ENCODE results near the gene CIAPIN1. TPM values are rescaled to one million over a fixed set of nuclear protein-coding genes. Genes with fewer than 3 reads are reported as not detected.

CIAPIN1 gene
- total RNA-seq, 1 donor from 2014 or later: 31.2 TPM

GRCh38 chr16:57395026-57395425 is 52.2 kb downstream of the CIAPIN1 start:
- no peak for TF ChIP-seq CTCF (IDR thresholded peaks at IDR 0.05)
- DNase-seq (no peak), ATAC-seq (no peak)
- no peak overlapping the region for H3K27ac ChIP-seq
- H3K9me3 ChIP-seq: no peaks in the 10 kb centered on the region
- peaks cover 6% of the 10 kb centered on the region for H3K4me1 ChIP-seq
- H3K4me3 ChIP-seq: no peak overlapping the region
- no peaks in the 10 kb centered on the region for H3K36me3 ChIP-seq
- intact Hi-C loops (cut with DNase I): no loop called here
- H3K27me3 ChIP-seq: no peaks in the 10 kb centered on the region

GRCh38 chr16:57394444-57394843 is 52.7 kb downstream of the CIAPIN1 start:
- Histone ChIP-seq H3K36me3 (no peaks in the 10 kb centered on the region), H3K27me3 (no peaks in the 10 kb centered on the region), H3K4me1 (peaks cover 6% of the 10 kb centered on the region), H3K9me3 (no peaks in the 10 kb centered on the region), H3K27ac (no peak overlapping the region), H3K4me3 (no peak overlapping the region)
- DNase-seq: no peak
- peak; percentile 46 for ATAC-seq
- intact Hi-C loops (cut with DNase I): no loop called here
- TF ChIP-seq CTCF (IDR thresholded peaks at IDR 0.05): no peak

GRCh38 chr16:57392694-57393093 is 54.5 kb downstream of the CIAPIN1 start:
- TF ChIP-seq CTCF (IDR thresholded peaks at IDR 0.05): no peak
- intact Hi-C loops (cut with DNase I): no loop called here
- Histone ChIP-seq H3K27me3 (no peaks in the 10 kb centered on the region), H3K9me3 (no peaks in the 10 kb centered on the region), H3K36me3 (no peaks in the 10 kb centered on the region), H3K4me3 (no peak overlapping the region), H3K27ac (no peak overlapping the region), H3K4me1 (peaks cover 12% of the 10 kb centered on the region)
- DNase-seq: no peak
- no peak for ATAC-seq

GRCh38 chr16:57391708-57392107 is 55.5 kb downstream of the CIAPIN1 start:
- no peak for TF ChIP-seq CTCF (IDR thresholded peaks at IDR 0.05)
- Histone ChIP-seq H3K4me1 (peaks cover 15% of the 10 kb centered on the region), H3K9me3 (no peaks in the 10 kb centered on the region), H3K4me3 (no peak overlapping the region), H3K27ac (no peak overlapping the region), H3K27me3 (no peaks in the 10 kb centered on the region), H3K36me3 (no peaks in the 10 kb centered on the region)
- intact Hi-C loops (cut with DNase I): no loop called here
- ATAC-seq (no peak), DNase-seq (no peak)

- Histone ChIP-seq H3K9me3 (no peaks in the 10 kb centered on the region), H3K4me3 (no peak overlapping the region), H3K27me3 (no peaks in the 10 kb centered on the region), H3K36me3 (no peaks in the 10 kb centered on the region), H3K4me1 (peaks cover 18% of the 10 kb centered on the region), H3K27ac (no peak overlapping the region)
- ATAC-seq (no peak), DNase-seq (no peak)
- TF ChIP-seq CTCF (IDR thresholded peaks at IDR 0.05): no peak
- intact Hi-C loops (cut with DNase I): no loop called here
Measured at GRCh38 chr16:57391300-57391699, 55.9 kb downstream of the CIAPIN1 start.

GRCh38 chr16:57390636-57391295 is 56.4 kb downstream of the CIAPIN1 start:
- H3K36me3 ChIP-seq: no peaks in the 10 kb centered on the region
- no peaks in the 10 kb centered on the region for H3K9me3 ChIP-seq
- intact Hi-C loops (cut with DNase I): no loop called here
- no peak for DNase-seq
- no peak overlapping the region for H3K27ac ChIP-seq
- H3K27me3 ChIP-seq: no peaks in the 10 kb centered on the region
- ATAC-seq: no peak
- peaks cover 18% of the 10 kb centered on the region for H3K4me1 ChIP-seq
- no peak overlapping the region for H3K4me3 ChIP-seq
- no peak for TF ChIP-seq CTCF (IDR thresholded peaks at IDR 0.05)

Measured in upper lobe of right lung (tissue), 1 donor.